T-helper 2 cell treated with Interferon-gamma antibody and Interleukin-4, amounts not matched to agents 5 μg/mL and 100 μg/mL, for 36 hours (primary cell): ENCODE measurements around the gene INSYN1.
"Not testable (repeated sequence)": the region's sequence is repeated elsewhere in the genome, so short reads cannot be mapped to it uniquely, and the experiment has no call there.

Experiments used
- DNase-seq: peaks from one replicate; pipeline ENCODE4 v3.0.0; 2021; ENCODE audit warnings: low spot score
- H3K27ac Mint-ChIP-seq: one replicate; pipeline ENCODE4 v1.8.0; 2021; ENCODE audit warnings: mild to moderate bottlenecking, mixed read lengths
- H3K27me3 Mint-ChIP-seq: one replicate; pipeline ENCODE4 v1.8.0; 2021; ENCODE audit warnings: low read depth, mixed read lengths
- H3K36me3 Mint-ChIP-seq: one replicate; pipeline ENCODE4 v1.8.0; 2021; ENCODE audit warnings: low read depth, mixed read lengths
- H3K4me1 Mint-ChIP-seq: one replicate; pipeline ENCODE4 v1.8.0; 2021; ENCODE audit warnings: low read depth, mixed read lengths
- H3K4me3 Mint-ChIP-seq: one replicate; pipeline ENCODE4 v1.8.0; 2022; ENCODE audit warnings: mild to moderate bottlenecking, moderate library complexity, mixed read lengths
- H3K9me3 Mint-ChIP-seq: one replicate; pipeline ENCODE4 v1.8.0; 2021; ENCODE audit warnings: mixed read lengths

Gene INSYN1, protein sequence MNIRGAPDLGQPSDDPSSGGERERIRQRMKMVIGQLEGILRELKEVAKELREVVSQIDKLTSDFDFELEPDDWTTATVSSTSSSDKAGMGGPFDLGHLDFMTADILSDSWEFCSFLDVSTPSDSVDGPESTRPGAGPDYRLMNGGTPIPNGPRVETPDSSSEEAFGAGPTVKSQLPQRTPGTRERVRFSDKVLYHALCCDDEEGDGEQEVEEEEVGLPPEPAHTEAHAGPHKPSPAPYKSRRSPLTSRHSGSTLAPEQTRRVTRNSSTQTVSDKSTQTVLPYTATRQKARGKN

GRCh38 chr15:73753250-73754130 lies at the start of gene INSYN1:
TSS of gene INSYN1 (minus strand) at chr15:73753351. CDS start at chr15:73751130, 2,221 bp downstream.
- Mint-ChIP-seq H3K4me1 (no peaks in the 10 kb centered on the region), H3K27ac (peak within 1 kb of the TSS; percentile 14), H3K4me3 (no peak within 1 kb of the TSS), H3K36me3 (no peaks in the 10 kb centered on the region), H3K9me3 (no peaks in the 10 kb centered on the region), H3K27me3 (peaks cover 45% of the 10 kb centered on the region)
- DNase-seq = no peak

GRCh38 chr15:73802431-73803041 lies 49.4 kb upstream of the INSYN1 start:
- no peak for DNase-seq
- no peaks in the 10 kb centered on the region for H3K9me3 Mint-ChIP-seq
- no peak overlapping the region for H3K4me3 Mint-ChIP-seq
- no peaks in the 10 kb centered on the region for H3K36me3 Mint-ChIP-seq
- no peaks in the 10 kb centered on the region for H3K4me1 Mint-ChIP-seq
- H3K27ac Mint-ChIP-seq = no peak overlapping the region
- no peaks in the 10 kb centered on the region for H3K27me3 Mint-ChIP-seq

DNA sequence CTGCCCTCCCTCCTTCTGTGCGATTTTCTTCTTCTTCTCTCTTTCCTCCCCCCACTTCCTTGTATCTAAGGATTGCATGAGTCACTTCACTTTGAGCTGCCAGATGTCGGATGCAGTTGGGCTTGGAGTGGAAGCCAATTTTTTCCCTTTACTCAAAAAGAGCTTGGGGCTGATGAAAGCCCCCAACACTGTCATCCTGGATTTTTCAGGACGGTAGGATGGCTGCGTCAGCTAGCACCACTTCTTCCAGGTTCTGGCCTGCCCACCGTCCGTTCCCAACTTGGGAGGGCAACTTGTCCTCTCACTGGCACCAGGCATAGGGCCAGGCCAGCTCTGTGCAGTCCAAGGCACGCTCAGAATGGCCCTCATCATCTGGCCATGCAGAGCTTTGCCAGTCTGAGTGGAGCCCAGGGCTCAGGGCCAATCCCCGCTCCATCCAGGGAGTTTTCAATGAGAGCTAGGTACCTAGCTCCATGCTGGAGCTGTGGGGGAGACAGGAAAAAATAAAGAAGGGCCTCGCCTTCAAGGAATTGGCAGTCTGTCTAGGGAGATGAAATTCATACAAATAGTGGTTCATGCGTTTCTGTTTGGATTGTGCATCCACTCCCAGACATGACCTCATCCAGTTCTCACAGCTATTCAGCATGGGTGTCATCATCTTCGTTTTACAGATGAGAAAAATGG lies 47.7 kb upstream of the INSYN1 start:
- H3K27me3 Mint-ChIP-seq = no peaks in the 10 kb centered on the region
- no peak overlapping the region for H3K27ac Mint-ChIP-seq
- H3K9me3 Mint-ChIP-seq = no peaks in the 10 kb centered on the region
- no peaks in the 10 kb centered on the region for H3K4me1 Mint-ChIP-seq
- no peaks in the 10 kb centered on the region for H3K36me3 Mint-ChIP-seq
- no peak overlapping the region for H3K4me3 Mint-ChIP-seq
- no peak for DNase-seq

DNA sequence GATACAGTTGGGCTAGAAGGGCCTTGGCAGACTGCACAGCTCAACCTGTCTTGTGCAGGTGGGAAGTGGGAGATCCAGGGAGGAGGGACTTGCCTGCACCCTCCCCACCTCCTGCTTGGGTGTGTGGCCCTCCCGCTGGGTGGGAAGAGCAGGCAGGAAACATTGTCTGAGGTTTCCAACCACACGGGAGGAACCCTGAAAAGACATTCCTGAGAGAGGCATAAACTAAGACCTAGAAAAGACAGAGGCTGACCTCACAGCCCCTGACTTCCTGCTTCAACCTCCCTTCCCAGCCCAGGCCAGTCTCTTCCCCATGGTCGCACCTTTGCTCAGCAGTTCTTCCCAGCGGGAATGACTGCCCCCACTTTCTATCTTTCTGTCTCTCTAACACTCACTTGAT lies 46.3 kb upstream of the INSYN1 start:
- H3K36me3 Mint-ChIP-seq = no peaks in the 10 kb centered on the region
- DNase-seq = no peak
- H3K4me3 Mint-ChIP-seq = no peak overlapping the region
- H3K9me3 Mint-ChIP-seq = no peaks in the 10 kb centered on the region
- no peaks in the 10 kb centered on the region for H3K27me3 Mint-ChIP-seq
- H3K4me1 Mint-ChIP-seq = no peaks in the 10 kb centered on the region
- H3K27ac Mint-ChIP-seq = no peak overlapping the region

DNA sequence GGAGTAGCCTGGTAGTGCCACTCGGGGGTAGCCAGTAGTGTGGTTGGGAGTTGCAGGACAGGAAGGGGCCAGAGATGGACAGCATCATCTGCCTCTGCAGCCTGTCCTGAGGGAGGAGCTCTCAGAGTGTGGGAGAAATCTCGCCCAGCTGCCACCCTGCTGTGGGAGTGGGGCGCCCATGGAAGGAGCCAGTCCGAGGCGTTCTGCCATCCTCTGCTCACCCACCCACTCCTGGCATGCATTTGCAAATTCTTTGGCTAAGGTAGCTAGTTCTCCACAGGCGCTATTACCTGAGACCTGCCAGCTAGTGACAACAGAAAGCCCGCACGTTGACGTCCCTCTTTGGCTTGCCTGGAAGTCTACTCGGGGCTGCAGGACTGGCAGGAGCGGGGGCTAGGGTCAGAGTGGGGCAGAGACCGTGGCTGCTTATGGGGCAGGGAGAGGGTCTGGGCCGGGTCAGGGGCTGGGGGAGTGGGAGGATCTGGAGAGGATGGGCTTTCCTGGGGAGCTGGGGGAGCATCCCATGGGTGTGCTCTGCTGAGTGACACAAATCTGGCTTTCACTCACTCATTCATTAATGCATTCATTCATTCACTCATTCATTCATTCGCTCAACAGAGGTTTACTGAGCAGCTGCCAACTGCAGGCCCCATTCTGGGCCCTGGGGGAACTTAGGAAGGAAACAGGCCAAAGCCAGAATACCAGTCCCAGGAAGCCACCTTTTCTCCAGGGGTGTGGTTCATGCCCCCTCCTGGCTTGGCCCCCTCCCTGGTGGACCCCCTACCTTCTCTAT lies 44.4 kb upstream of the INSYN1 start:
- no peak for DNase-seq
- Mint-ChIP-seq H3K4me1 (no peaks in the 10 kb centered on the region), H3K9me3 (no peaks in the 10 kb centered on the region), H3K27ac (no peak overlapping the region), H3K36me3 (no peaks in the 10 kb centered on the region), H3K27me3 (no peaks in the 10 kb centered on the region), H3K4me3 (no peak overlapping the region)

- Mint-ChIP-seq H3K9me3 (no peaks in the 10 kb centered on the region), H3K27ac (no peak overlapping the region), H3K27me3 (no peaks in the 10 kb centered on the region), H3K4me3 (no peak overlapping the region), H3K36me3 (no peaks in the 10 kb centered on the region), H3K4me1 (no peaks in the 10 kb centered on the region)
- DNase-seq = no peak
Measured at GRCh38 chr15:73796331-73796831, 43.2 kb upstream of the INSYN1 start.

DNA sequence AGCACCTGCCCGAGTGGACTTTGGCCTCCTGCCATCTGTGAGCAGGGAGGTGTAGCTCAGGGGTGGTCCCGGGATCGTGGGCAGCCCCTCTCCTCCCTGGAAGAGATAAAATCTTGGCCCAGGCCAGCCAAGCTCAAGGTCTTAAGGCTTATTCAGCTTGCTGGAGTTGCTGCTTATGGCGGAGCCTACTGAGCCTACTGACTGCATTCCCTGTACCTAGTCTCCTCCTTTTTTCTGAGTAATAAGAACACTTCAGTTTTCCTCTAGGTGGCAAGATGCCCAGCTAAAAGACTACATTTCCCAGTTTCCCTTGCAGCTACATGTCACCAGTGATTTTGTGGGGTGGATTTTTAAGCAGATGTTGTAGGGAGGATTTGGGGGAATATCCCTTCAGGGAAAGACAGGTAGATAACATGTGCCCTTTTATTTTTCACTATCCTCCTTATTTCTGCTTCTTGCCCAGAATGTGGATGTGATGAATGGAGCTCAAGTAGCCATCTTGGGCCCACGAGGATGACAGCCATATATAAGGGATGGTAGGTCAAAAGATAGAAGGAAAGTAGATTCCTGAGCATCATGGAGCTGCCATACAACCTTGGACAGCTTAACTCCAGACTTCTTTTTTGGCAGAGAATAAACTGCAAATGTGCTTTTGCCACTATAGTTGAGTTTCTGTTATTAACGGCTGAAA lies 41.4 kb upstream of the INSYN1 start:
- peaks cover 2% of the 10 kb centered on the region for H3K27me3 Mint-ChIP-seq
- H3K4me1 Mint-ChIP-seq = no peaks in the 10 kb centered on the region
- no peak overlapping the region for H3K27ac Mint-ChIP-seq
- H3K9me3 Mint-ChIP-seq = no peaks in the 10 kb centered on the region
- DNase-seq = no peak
- no peaks in the 10 kb centered on the region for H3K36me3 Mint-ChIP-seq
- H3K4me3 Mint-ChIP-seq = no peak overlapping the region

DNA sequence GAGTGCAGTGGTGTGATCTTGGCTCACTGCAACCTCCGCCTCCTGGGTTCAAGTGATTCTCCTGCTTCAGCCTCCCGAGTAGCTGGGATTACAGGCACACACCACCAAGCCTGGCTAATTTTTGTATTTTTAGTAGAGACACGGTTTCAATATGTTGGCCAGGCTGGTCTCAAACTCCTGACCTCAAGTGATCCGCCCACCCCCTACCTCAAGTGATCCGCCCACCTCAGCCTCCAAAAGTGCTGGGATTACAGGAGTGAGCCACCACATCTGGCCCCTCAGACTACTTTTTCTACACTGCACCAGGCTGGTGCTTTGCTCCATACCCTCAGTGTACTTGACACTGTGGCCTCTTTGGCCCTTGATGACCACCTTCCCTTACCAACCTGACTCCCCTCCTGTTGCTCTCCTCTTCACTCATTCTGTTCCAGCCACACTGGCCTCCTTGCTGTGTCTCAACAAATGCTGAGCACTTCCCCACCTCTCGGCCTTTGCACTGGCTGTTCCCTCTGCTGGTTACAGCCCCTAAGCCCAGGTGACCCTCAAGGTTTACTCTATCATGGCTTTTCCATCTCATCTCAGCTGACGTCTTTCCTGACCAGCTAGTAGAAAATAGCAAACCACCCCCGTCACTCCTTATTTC lies 39.9 kb upstream of the INSYN1 start:
- H3K27me3 Mint-ChIP-seq, H3K4me3 Mint-ChIP-seq, H3K9me3 Mint-ChIP-seq, H3K4me1 Mint-ChIP-seq, H3K36me3 Mint-ChIP-seq, DNase-seq, H3K27ac Mint-ChIP-seq: not testable (repeated sequence)

- no peak overlapping the region for H3K4me3 Mint-ChIP-seq
- H3K9me3 Mint-ChIP-seq = no peaks in the 10 kb centered on the region
- peaks cover 2% of the 10 kb centered on the region for H3K27me3 Mint-ChIP-seq
- H3K4me1 Mint-ChIP-seq = no peaks in the 10 kb centered on the region
- no peaks in the 10 kb centered on the region for H3K36me3 Mint-ChIP-seq
- DNase-seq = no peak
- H3K27ac Mint-ChIP-seq = no peak overlapping the region
Measured at GRCh38 chr15:73792415-73792814, 39.3 kb upstream of the INSYN1 start.

DNA sequence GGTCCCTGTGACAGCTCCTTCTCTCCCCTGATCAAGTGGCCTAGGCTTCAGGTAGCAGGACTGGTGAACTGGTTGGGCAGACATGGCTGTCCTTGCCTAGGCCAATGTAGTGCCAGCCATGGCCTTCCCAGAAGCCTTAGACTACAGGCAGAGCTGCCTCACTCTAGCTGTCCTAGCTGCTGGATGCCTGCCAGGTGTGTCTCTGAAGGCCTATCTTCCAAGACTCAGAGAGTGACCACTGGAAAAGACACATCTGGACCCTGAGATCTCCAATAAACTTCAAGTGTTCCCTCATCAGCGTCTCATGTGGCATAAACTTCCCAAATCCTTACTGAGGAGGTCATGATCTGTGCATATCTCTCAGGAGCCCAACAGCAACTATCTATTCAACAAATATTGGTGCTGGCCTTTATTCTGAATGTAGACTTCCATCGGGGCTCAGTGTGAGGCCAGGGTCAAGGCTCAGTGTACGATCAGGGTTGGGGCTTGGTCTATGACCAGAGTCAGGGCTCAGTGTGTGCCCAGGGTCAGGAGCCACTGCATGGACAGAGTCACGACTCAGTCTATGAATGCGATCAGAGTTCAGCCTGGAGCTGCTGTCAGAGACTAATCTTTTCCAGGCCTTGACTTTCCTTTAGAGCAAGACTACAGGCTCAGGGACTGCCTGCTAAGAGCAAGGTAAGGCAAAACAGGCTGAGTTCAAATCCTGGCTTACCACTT lies 36.5 kb upstream of the INSYN1 start:
- Mint-ChIP-seq H3K9me3 (no peaks in the 10 kb centered on the region), H3K27ac (no peak overlapping the region), H3K36me3 (no peaks in the 10 kb centered on the region), H3K4me1 (no peaks in the 10 kb centered on the region), H3K4me3 (no peak overlapping the region), H3K27me3 (peaks cover 2% of the 10 kb centered on the region)
- no peak for DNase-seq

DNA sequence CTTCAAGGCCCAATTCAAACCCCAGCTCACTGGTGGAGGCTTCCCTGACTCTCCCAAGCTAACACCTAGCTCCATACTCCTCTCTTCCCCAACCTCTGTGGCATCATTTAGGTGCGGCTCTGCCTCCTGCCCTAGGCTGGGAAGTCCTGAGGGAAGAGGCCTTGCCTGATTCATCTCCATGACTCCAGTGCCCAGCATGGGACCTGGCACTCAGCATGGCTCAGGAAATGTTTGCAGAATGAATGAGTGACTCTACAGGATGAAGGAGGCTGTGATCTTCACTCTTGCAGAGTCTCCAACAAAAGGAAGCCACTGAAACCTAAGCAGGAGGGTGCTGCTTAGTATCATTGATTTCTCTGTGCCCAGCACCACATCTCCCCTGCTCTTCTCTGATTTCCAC lies 34.5 kb upstream of the INSYN1 start:
- DNase-seq = no peak
- H3K9me3 Mint-ChIP-seq = no peaks in the 10 kb centered on the region
- no peaks in the 10 kb centered on the region for H3K4me1 Mint-ChIP-seq
- H3K27me3 Mint-ChIP-seq = peaks cover 2% of the 10 kb centered on the region
- no peak overlapping the region for H3K27ac Mint-ChIP-seq
- no peak overlapping the region for H3K4me3 Mint-ChIP-seq
- no peaks in the 10 kb centered on the region for H3K36me3 Mint-ChIP-seq

- Mint-ChIP-seq H3K27me3 (peaks cover 2% of the 10 kb centered on the region), H3K27ac (no peak overlapping the region), H3K36me3 (no peaks in the 10 kb centered on the region), H3K9me3 (no peaks in the 10 kb centered on the region), H3K4me3 (no peak overlapping the region), H3K4me1 (no peaks in the 10 kb centered on the region)
- DNase-seq = no peak
Measured at GRCh38 chr15:73786538-73786937, 33.4 kb upstream of the INSYN1 start.
